Measurements from ENCODE around the gene SNX9.
"Not testable (repeated sequence)": the region's sequence is repeated elsewhere in the genome, so short reads cannot be mapped to it uniquely, and the experiment has no call there.

Gene SNX9

GRCh38 chr6:157823001-157823527 lies at the start of gene SNX9:
Gene SNX9, plus strand, starts transcription at chr6:157823246. Its CDS starts 189 bp downstream, at chr6:157823435.
- DNase-seq, result peak; percentile 66 to 75

- no peak for DNase-seq
These were observed 49.7 kb upstream of the SNX9 start for GRCh38 chr6:157773248-157773773.

- no peak for DNase-seq
These were observed 48.6 kb upstream of the SNX9 start for GRCh38 chr6:157774153-157775135.

GRCh38 chr6:157775376-157775775 lies 47.7 kb upstream of the SNX9 start:
- DNase-seq, result no peak

DNA sequence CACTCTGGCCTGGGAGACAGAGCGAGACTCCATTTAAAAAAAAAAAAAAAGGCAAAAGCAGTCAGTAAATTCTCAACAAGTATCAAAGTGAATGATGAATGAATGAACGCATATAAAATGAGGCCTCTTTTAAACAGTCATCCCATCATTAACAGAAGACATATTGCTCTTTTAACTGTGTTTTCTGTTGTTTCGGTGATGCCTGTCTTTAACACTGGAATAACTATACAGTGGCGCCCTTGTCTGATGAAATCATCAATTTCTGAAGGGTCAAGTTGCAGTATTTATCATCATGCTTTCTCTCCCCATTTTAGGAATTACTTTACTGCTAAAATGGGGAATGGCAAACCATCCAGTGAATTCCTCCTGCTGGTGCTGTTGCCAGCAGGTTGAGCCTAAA lies 45.7 kb upstream of the SNX9 start:
- DNase-seq, result no peak

- no peak for DNase-seq
These were observed 44.3 kb upstream of the SNX9 start for GRCh38 chr6:157778719-157779118.

DNA sequence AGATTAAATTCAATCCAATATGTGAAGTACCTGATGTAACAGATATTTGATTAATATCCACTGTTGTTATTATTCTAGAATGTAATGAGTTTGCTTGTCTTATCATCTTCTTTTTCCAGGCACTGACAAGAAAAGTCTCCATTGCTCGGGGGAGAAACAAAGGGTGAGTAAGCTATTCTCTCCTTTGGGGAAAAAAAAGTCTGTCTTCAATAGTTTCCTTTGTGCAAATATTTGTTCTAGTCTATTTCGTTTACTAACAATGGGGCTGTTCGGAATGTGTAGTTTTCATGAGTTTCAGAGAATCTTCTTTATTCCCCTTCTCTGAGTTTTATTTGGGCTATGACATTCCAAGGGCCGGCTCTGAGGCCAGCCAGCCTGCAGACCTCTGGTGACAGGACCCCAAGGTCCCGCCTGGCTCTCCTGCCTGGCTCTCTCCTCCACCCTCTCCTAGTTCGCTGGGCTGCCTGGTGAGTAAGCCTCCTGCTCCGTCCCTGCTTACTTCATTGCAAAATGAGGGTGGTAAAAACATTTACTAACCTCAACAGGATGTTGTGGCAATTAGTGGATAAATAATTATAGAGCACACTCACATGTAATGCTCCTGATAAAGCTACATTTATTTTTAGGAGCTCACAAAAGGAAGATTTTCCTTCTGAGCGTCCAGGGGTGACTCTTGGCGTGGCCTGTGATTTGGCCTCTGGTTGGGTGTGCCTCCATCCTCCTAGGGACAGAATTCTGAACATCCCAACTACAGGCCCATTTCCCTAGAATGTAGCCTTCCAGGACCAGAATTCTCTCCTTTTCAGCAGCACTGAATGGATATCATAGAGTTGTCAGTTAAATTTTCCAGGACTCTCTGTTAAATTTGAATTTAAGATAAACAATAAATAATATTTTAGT lies 43.1 kb upstream of the SNX9 start:
- no peak for DNase-seq

- no peak for DNase-seq
These were observed 37.4 kb upstream of the SNX9 start for GRCh38 chr6:157785636-157786035.

- no peak for DNase-seq
These were observed 36.8 kb upstream of the SNX9 start for GRCh38 chr6:157786221-157786620.

GRCh38 chr6:157787080-157787479 lies 36.0 kb upstream of the SNX9 start:
- no peak for DNase-seq

- no peak for DNase-seq
These were observed 34.9 kb upstream of the SNX9 start for GRCh38 chr6:157788180-157788579.

GRCh38 chr6:157789297-157789696 lies 33.7 kb upstream of the SNX9 start:
- DNase-seq, result no peak

DNA sequence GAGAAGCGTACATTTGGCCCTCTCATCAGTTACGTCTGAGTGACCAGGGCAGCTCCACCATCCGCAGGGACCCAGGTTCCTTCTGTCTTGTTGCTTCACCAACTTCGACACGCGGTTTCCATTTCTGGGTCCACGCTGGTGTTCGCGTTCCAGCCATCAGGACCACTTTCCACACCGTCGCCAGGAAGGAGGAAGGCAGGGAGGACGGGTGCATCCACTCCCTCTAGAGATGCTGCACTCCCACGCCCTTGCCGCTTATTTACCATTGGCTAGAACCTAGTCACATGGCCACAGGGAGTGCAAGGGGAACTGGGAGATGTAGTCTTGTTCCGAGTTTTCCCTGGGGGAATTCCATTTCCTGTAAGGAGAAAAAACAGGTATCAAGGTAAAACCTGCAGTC lies 33.2 kb upstream of the SNX9 start:
- no peak for DNase-seq

GRCh38 chr6:157790548-157791160 lies 32.4 kb upstream of the SNX9 start:
- DNase-seq, result no peak

GRCh38 chr6:157791450-157791849 lies 31.6 kb upstream of the SNX9 start:
- DNase-seq, result no peak

DNA sequence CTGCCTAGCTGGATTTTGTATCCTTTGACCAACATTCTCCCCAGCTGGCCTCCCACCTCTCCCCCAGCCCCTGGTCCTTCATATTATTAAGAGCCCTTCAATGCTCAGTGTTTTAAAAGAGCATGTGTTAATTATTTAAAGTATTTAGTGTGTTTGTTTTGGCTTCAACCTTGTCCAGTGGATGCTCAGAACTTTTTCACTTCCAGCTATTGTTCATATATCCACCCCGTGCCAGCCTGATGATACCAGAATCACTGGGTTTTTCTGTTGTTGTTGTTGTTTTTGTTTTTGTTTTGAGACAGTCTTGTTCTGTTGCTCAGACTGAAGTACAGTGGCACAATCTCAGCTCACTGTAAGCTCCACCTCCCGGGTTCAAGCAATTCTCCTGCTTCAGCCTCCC lies 30.4 kb upstream of the SNX9 start:
- no peak for DNase-seq

- DNase-seq, result not testable (repeated sequence)
These were observed 29.0 kb upstream of the SNX9 start for GRCh38 chr6:157794012-157794411.

DNA sequence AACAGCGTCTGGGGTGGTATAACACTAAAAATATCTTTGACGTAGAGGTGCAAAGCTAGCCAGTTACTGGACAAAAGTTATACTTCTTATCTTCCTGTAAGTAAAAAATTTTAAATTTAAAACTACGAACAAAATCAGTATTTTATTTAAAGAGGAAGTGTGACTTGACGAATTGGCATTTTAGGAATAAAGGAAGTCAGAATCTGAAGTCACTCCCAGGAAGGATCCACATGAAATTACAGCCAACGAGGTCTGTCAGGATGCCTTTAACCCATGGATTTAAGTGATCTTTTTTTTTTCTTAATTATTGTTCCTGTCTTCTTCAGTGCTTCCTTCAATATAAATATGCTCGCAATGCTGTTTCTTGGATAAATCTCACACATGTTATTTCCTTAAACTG lies 27.2 kb upstream of the SNX9 start:
- DNase-seq, result no peak

DNA sequence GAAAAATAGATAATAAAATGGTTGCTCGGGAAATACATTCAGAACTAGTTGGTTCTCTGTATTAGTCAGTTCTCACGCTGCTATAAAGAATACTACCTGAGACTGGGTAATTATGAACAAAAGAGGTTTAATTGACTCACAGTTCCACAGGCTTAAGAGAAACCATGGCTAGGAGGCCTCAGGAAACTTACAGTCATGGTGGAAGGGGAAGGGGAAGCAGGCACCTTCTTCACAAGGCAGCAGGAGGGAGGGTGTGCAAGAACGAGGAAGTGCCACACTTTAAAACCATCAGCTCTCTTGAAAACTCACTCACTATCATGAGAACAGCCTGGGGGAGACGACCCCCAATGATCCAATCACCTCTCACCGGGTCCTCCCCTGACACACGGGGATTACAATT lies 24.2 kb upstream of the SNX9 start:
- DNase-seq, result no peak

- not testable (repeated sequence) for DNase-seq
These were observed 23.5 kb upstream of the SNX9 start for GRCh38 chr6:157799561-157799960.

DNA sequence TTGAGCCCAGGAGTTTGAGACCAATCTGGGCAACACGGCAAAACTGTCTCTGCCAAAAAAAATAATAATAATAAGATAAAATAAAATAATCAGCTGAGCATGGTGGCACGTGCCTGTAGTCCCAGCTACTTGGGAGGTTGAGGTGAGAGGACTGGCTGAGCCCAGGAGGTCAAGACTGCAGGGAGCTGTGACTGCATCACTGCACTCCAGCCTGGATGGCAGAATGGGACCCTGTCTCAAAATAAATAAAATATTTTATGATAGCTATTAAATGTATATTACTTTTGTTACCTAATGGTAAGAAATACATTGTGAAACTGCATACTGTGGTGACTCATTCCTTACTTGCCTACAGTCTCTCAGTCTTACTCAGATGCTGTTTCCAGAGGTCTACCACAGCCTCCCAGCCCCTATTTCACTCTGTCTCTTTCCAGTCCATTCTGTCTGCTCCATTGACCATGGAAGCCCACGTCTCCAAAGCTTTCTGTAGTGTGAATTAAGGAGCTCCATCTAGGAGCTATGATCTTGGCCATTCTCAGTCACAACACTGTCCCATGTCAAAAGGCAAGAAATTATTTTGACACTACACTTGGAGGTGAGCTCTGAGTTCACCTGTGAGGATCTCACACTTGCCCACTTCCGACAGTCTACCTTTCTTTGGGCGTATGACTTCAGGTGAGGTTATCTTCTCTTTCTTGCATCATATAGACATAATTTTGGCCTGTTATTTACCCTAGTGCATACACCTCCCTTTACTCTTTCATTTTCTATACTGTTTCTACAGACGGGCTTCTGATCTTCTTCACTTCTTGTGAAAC lies 22.4 kb upstream of the SNX9 start:
- no peak for DNase-seq

All from CD4-positive, alpha-beta T cell treated with Interleukin-1 beta for 1 hour (primary cell).